Measurements from ENCODE around the gene AGBL4.

Gene AGBL4

DNA sequence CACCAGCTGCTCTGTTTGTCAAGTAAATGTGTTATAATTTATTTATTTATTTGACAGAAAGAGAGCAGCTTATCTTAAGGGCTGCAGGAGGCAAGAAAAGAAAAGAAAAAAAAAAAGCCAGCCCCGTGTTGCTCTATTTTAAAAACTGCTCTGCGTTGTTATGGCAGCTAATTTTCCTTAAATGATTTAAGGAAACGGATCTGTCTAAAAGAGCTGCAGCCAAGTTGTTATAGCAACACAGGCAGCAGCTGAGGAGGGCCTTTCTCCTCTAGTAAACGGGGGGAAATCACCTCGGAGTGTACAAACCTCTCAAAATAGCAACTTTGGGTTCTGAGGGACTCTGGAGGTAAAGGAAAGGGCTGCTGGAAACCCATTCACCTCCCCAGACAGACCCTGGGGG is 1396.3 kb downstream of the AGBL4 start:
- WGBS, result 76% methylated on average over 5 of the region's 5 CpGs
- H3K18ac ChIP-seq (ENCODE audit: low read depth in 1 of 2, low read length in 2 of 2), result no peak overlapping the region
- H4K91ac ChIP-seq (ENCODE audit: low read length), result no peak overlapping the region

DNA sequence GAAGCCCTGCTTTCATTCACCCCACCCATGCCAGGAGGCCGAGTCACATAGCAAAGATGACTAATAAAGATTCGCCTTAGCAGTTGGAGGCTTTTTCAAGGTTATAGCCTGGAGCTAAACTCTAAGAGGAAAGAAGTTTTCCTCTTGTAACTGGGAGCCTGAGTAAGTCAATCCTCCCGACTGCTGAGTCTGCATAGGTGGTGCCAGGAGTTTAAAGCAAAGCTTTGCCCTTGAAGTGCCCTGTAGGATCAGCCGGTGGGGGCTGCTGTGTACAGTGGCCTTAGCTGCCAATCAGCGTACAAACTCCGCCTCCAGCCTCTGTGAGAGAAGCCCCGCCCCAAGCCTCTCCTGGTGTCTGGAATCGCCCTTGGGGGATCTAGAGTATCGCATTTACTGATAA is 1404.2 kb downstream of the AGBL4 start:
- H3K9ac ChIP-seq (ENCODE audit: low read length), result no peak overlapping the region
- H3K14ac ChIP-seq (ENCODE audit: low read length in 2 of 2), result no peak overlapping the region
- 13% methylated on average over 8 of the region's 9 CpGs for WGBS

More for the DNA sequence above, 1396.3 kb downstream of the AGBL4 start:
- Histone ChIP-seq H3K14ac (ENCODE audit: low read length in 2 of 2) (no peak overlapping the region), H3K27me3 (ENCODE audit: control insufficient read depth in 1 of 2, insufficient read depth in 1 of 2, low read length in 2 of 2) (peaks cover 38 to 50% of the 10 kb centered on the region in 2 experiments), H3K9ac (ENCODE audit: low read length) (no peak overlapping the region), H3K23ac (ENCODE audit: low read length in 2 of 2) (no peak overlapping the region), H3K79me1 (replicated peaks; ENCODE audit: low read length, poor library complexity, severe bottlenecking) (no peaks in the 10 kb centered on the region), H3K4ac (ENCODE audit: low read depth in 1 of 2, low read length in 2 of 2) (no peak overlapping the region), H2BK15ac (ENCODE audit: low read depth, poor library complexity, severe bottlenecking) (no peak overlapping the region), H3K4me2 (ENCODE audit: low read length, poor library complexity, severe bottlenecking) (no peak overlapping the region), H2BK120ac (ENCODE audit: low read depth, low read length) (no peak overlapping the region), H4K8ac (ENCODE audit: low read length) (no peak overlapping the region), H3K4me1 (ENCODE audit: control insufficient read depth, insufficient read depth, low read depth, low read length) (no peaks in the 10 kb centered on the region), H3K9me3 (ENCODE audit: control insufficient read depth, low read length) (no peaks in the 10 kb centered on the region), H3K4me3 (ENCODE audit: insufficient read depth in 1 of 2, low read depth in 1 of 2, low read length in 2 of 2) (no peak overlapping the region), H3K27ac (ENCODE audit: low read length, poor library complexity, severe bottlenecking) (no peak overlapping the region), H3K36me3 (ENCODE audit: control insufficient read depth in 1 of 2, insufficient read depth in 2 of 2, low read depth in 1 of 2, low read length in 2 of 2) (no peaks in the 10 kb centered on the region), H2BK12ac (ENCODE audit: low read length in 2 of 2) (no peak overlapping the region), H2AFZ (ENCODE audit: low read depth, low read length) (no peak overlapping the region), H2BK5ac (ENCODE audit: low read depth, low read length, poor library complexity, severe bottlenecking) (no peak overlapping the region), H2AK5ac (ENCODE audit: low read length, severe bottlenecking) (no peak overlapping the region)
- no peak for DNase-seq

DNA sequence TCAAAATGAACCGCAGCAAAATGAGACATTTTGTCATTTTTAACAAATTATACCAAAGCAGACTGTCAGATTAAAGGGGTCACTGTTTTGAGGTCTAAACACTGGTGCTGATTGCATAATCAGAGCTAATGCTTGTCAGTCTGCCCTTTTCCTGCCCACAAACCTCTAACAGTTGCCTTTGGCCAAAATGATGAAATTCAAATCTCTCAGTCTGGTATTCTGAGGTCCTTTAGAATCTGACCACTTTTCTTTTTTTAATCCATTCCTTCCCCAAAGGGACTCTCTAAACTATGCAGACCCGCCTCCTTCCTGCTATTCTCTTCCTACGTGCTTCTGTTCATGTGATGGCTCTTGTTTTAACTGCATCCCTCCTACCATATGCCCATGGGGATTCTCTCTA is 1406.5 kb downstream of the AGBL4 start:
- H3K27me3 ChIP-seq (ENCODE audit: control insufficient read depth in 1 of 2, insufficient read depth in 1 of 2, low read length in 2 of 2), result peaks cover 0 to 3% of the 10 kb centered on the region in 2 experiments
- no peaks in the 10 kb centered on the region for H3K79me1 ChIP-seq (replicated peaks; ENCODE audit: low read length, poor library complexity, severe bottlenecking)
- 62% methylated on average over 3 of the region's 3 CpGs for WGBS

More for the DNA sequence above, 1404.2 kb downstream of the AGBL4 start:
- no peak overlapping the region for H3K4ac ChIP-seq (ENCODE audit: low read depth in 1 of 2, low read length in 2 of 2)
- H3K79me1 ChIP-seq (replicated peaks; ENCODE audit: low read length, poor library complexity, severe bottlenecking), result no peaks in the 10 kb centered on the region
- H4K8ac ChIP-seq (ENCODE audit: low read length), result no peak overlapping the region
- H2BK12ac ChIP-seq (ENCODE audit: low read length in 2 of 2), result no peak overlapping the region
- H2AK5ac ChIP-seq (ENCODE audit: low read length, severe bottlenecking), result no peak overlapping the region
- no peak overlapping the region for H2BK15ac ChIP-seq (ENCODE audit: low read depth, poor library complexity, severe bottlenecking)
- H3K4me1 ChIP-seq (ENCODE audit: control insufficient read depth, insufficient read depth, low read depth, low read length), result peaks cover 3% of the 10 kb centered on the region
- no peaks in the 10 kb centered on the region for H3K36me3 ChIP-seq (ENCODE audit: control insufficient read depth in 1 of 2, insufficient read depth in 2 of 2, low read depth in 1 of 2, low read length in 2 of 2)
- no peak overlapping the region for H2AFZ ChIP-seq (ENCODE audit: low read depth, low read length)
- H3K4me3 ChIP-seq (ENCODE audit: insufficient read depth in 1 of 2, low read depth in 1 of 2, low read length in 2 of 2), result peak overlapping the region in 1 of 2 experiments; percentile 40
- no peak overlapping the region for H4K91ac ChIP-seq (ENCODE audit: low read length)
- no peak overlapping the region for H3K27ac ChIP-seq (ENCODE audit: low read length, poor library complexity, severe bottlenecking)
- H3K18ac ChIP-seq (ENCODE audit: low read depth in 1 of 2, low read length in 2 of 2), result no peak overlapping the region
- peak overlapping the region; percentile 14 for H3K4me2 ChIP-seq (ENCODE audit: low read length, poor library complexity, severe bottlenecking)
- H3K9me3 ChIP-seq (ENCODE audit: control insufficient read depth, low read length), result no peaks in the 10 kb centered on the region
- no peak for DNase-seq
- H3K23ac ChIP-seq (ENCODE audit: low read length in 2 of 2), result no peak overlapping the region
- H2BK5ac ChIP-seq (ENCODE audit: low read depth, low read length, poor library complexity, severe bottlenecking), result no peak overlapping the region
- peaks cover 4 to 15% of the 10 kb centered on the region in 2 experiments for H3K27me3 ChIP-seq (ENCODE audit: control insufficient read depth in 1 of 2, insufficient read depth in 1 of 2, low read length in 2 of 2)
- no peak overlapping the region for H2BK120ac ChIP-seq (ENCODE audit: low read depth, low read length)

DNA sequence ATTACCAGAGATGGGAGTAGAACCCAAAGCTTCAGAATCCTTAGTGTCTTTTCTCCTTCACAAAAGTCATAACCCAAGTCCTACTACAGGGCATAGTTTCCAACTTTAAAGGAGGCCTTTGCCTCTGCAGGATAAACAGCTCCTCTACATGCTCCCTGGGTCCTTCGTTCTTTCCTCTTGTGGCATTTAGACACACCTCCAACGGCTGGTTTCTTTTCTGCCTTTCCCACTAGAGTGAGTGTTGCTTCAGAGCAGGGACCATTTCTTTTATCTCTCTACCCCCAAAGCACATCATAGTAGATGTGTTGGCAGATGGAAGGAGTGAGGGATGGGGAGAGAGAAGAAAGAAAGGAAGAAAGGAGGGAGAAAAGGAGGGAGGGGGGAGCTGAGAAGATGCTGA is 1407.0 kb downstream of the AGBL4 start:
- no peak overlapping the region for H3K14ac ChIP-seq (ENCODE audit: low read length in 2 of 2)
- no peak overlapping the region for H4K8ac ChIP-seq (ENCODE audit: low read length)
- H3K4me2 ChIP-seq (ENCODE audit: low read length, poor library complexity, severe bottlenecking), result no peak overlapping the region
- H3K27me3 ChIP-seq (ENCODE audit: control insufficient read depth in 1 of 2, insufficient read depth in 1 of 2, low read length in 2 of 2), result peaks cover 0 to 3% of the 10 kb centered on the region in 2 experiments
- no peak overlapping the region for H2BK5ac ChIP-seq (ENCODE audit: low read depth, low read length, poor library complexity, severe bottlenecking)
- H4K91ac ChIP-seq (ENCODE audit: low read length), result no peak overlapping the region
- no peak for DNase-seq
- no peak overlapping the region for H3K9ac ChIP-seq (ENCODE audit: low read length)
- H3K4me3 ChIP-seq (ENCODE audit: insufficient read depth in 1 of 2, low read depth in 1 of 2, low read length in 2 of 2), result no peak overlapping the region
- no peak overlapping the region for H2BK120ac ChIP-seq (ENCODE audit: low read depth, low read length)
- H3K36me3 ChIP-seq (ENCODE audit: control insufficient read depth in 1 of 2, insufficient read depth in 2 of 2, low read depth in 1 of 2, low read length in 2 of 2), result no peaks in the 10 kb centered on the region
- no peak overlapping the region for H2AFZ ChIP-seq (ENCODE audit: low read depth, low read length)
- H3K18ac ChIP-seq (ENCODE audit: low read depth in 1 of 2, low read length in 2 of 2), result no peak overlapping the region
- H2BK12ac ChIP-seq (ENCODE audit: low read length in 2 of 2), result no peak overlapping the region
- H3K4ac ChIP-seq (ENCODE audit: low read depth in 1 of 2, low read length in 2 of 2), result no peak overlapping the region
- no peaks in the 10 kb centered on the region for H3K9me3 ChIP-seq (ENCODE audit: control insufficient read depth, low read length)
- H2AK5ac ChIP-seq (ENCODE audit: low read length, severe bottlenecking), result no peak overlapping the region
- no peak overlapping the region for H2BK15ac ChIP-seq (ENCODE audit: low read depth, poor library complexity, severe bottlenecking)
- WGBS, result no CpG with 5 or more reads among the region's 2 CpGs
- peaks cover 3% of the 10 kb centered on the region for H3K4me1 ChIP-seq (ENCODE audit: control insufficient read depth, insufficient read depth, low read depth, low read length)
- H3K23ac ChIP-seq (ENCODE audit: low read length in 2 of 2), result no peak overlapping the region
- no peaks in the 10 kb centered on the region for H3K79me1 ChIP-seq (replicated peaks; ENCODE audit: low read length, poor library complexity, severe bottlenecking)
- no peak overlapping the region for H3K27ac ChIP-seq (ENCODE audit: low read length, poor library complexity, severe bottlenecking)

More for the DNA sequence above, 1406.5 kb downstream of the AGBL4 start:
- no peak overlapping the region for H2AK5ac ChIP-seq (ENCODE audit: low read length, severe bottlenecking)
- no peak overlapping the region for H3K14ac ChIP-seq (ENCODE audit: low read length in 2 of 2)
- H3K9ac ChIP-seq (ENCODE audit: low read length), result no peak overlapping the region
- H3K9me3 ChIP-seq (ENCODE audit: control insufficient read depth, low read length), result no peaks in the 10 kb centered on the region
- H3K4me1 ChIP-seq (ENCODE audit: control insufficient read depth, insufficient read depth, low read depth, low read length), result peaks cover 3% of the 10 kb centered on the region
- H2BK12ac ChIP-seq (ENCODE audit: low read length in 2 of 2), result no peak overlapping the region
- no peak overlapping the region for H3K23ac ChIP-seq (ENCODE audit: low read length in 2 of 2)
- H3K18ac ChIP-seq (ENCODE audit: low read depth in 1 of 2, low read length in 2 of 2), result no peak overlapping the region
- no peak overlapping the region for H2BK120ac ChIP-seq (ENCODE audit: low read depth, low read length)
- no peak overlapping the region for H2BK5ac ChIP-seq (ENCODE audit: low read depth, low read length, poor library complexity, severe bottlenecking)
- H3K27ac ChIP-seq (ENCODE audit: low read length, poor library complexity, severe bottlenecking), result no peak overlapping the region
- H2BK15ac ChIP-seq (ENCODE audit: low read depth, poor library complexity, severe bottlenecking), result no peak overlapping the region
- H3K4me2 ChIP-seq (ENCODE audit: low read length, poor library complexity, severe bottlenecking), result no peak overlapping the region
- DNase-seq, result no peak
- H2AFZ ChIP-seq (ENCODE audit: low read depth, low read length), result no peak overlapping the region
- no peaks in the 10 kb centered on the region for H3K36me3 ChIP-seq (ENCODE audit: control insufficient read depth in 1 of 2, insufficient read depth in 2 of 2, low read depth in 1 of 2, low read length in 2 of 2)
- no peak overlapping the region for H4K8ac ChIP-seq (ENCODE audit: low read length)
- no peak overlapping the region for H3K4me3 ChIP-seq (ENCODE audit: insufficient read depth in 1 of 2, low read depth in 1 of 2, low read length in 2 of 2)
- no peak overlapping the region for H4K91ac ChIP-seq (ENCODE audit: low read length)
- no peak overlapping the region for H3K4ac ChIP-seq (ENCODE audit: low read depth in 1 of 2, low read length in 2 of 2)

All from mesenchymal stem cell (in vitro differentiated cells and primary cell).